ENCODE data around the gene SALL2. TPM values are rescaled to one million over a fixed set of nuclear protein-coding genes. Genes with fewer than 3 reads are reported as not detected.

SALL2 gene
- total RNA-seq, 1 donor from 2014 or later: 12.8 TPM

GRCh38 chr14:21476925-21477681 lies 49.0 kb downstream of the SALL2 start, which contains the start of the genes RAB2B and TOX4:
RAB2B (minus strand) TSS chr14:21476959; CDS start chr14:21476872, 87 bp downstream.
TOX4 (plus strand) TSS chr14:21477195; CDS start chr14:21477279, 84 bp downstream.
- DNase-seq (ENCODE audit: low spot score): peak; percentile 97

GRCh38 chr14:21476523-21476924 lies 49.6 kb downstream of the SALL2 start:
- peak; percentile 89 for DNase-seq (ENCODE audit: low spot score)

- no peak for DNase-seq (ENCODE audit: low spot score)
Measured at GRCh38 chr14:21475767-21476522, 50.2 kb downstream of the SALL2 start.

Other genes with a start within 250 kb of the SALL2 start
- gene RPGRIP1, start 246.3 kb downstream of the SALL2 start, total RNA-seq: 0.49 TPM
- 75.0 TPM for gene SUPT16H, start 142.3 kb downstream of the SALL2 start, total RNA-seq
- 116 TPM for gene CHD8, start 70.2 kb downstream of the SALL2 start, total RNA-seq
- gene RAB2B, start 49.4 kb downstream of the SALL2 start, total RNA-seq: 33.6 TPM
- gene TOX4, start 49.2 kb downstream of the SALL2 start, total RNA-seq: 77.7 TPM
- gene METTL3, start 15.0 kb downstream of the SALL2 start, total RNA-seq: 63.3 TPM
- gene OR10G3, start 53.7 kb upstream of the SALL2 start, total RNA-seq: not detected
- not detected for gene OR10G2, start 108.6 kb upstream of the SALL2 start, total RNA-seq
- gene OR4E2, start 127.5 kb upstream of the SALL2 start, total RNA-seq: not detected
- not detected for gene OR4E1, start 147.5 kb upstream of the SALL2 start, total RNA-seq

All from ureter (tissue), 1 donor.